ENCODE measurements around the gene PSRC1.

GRCh38 chr1:109298666-109299557, 16.0 kb upstream of the PSRC1 start:
- TF ChIP-seq TAF1 (IDR thresholded peaks at IDR 0.05; ENCODE audit: borderline replicate concordance, low read depth, low read length) (no peak), SMC3 (IDR thresholded peaks at IDR 0.05; ENCODE audit: low read depth, low read length) (no peak), CTCF (IDR thresholded peaks at IDR 0.05) (no peak), CHD2 (IDR thresholded peaks at IDR 0.05; ENCODE audit: low read length, partially characterized antibody) (no peak), TEAD4 (IDR thresholded peaks at IDR 0.05; ENCODE audit: borderline replicate concordance, insufficient read depth) (0 out of 2 replicates have a peak, but pooled peaks have one; percentile 35), FOXJ3 (CRISPR knock-in tag; IDR thresholded peaks at IDR 0.05) (no peak), ZBTB33 (IDR thresholded peaks at IDR 0.05; ENCODE audit: borderline replicate concordance, low read depth) (no peak)

Data from SK-N-SH (cell line).